ENCODE results near the gene HEPACAM.

- TF ChIP-seq CTCF (IDR thresholded peaks at IDR 0.05): no peak
- TF ChIP-seq POLR2A (IDR thresholded peaks at IDR 0.05): no peak
These were observed 37.1 kb downstream of the HEPACAM start for GRCh38 chr11:124898711-124899110.
